Thyroid gland (tissue), 4 donors: ENCODE measurements around the gene CCDC50. TPM values are rescaled to one million over a fixed set of nuclear protein-coding genes. Genes with fewer than 3 reads are reported as not detected.

Experiments
- DNase-seq, 2 donors: peaks; one replicate each; pipeline ENCODE4 v3.0.0-alpha.2; 2019
- H3K27ac ChIP-seq, 3 donors: fragments of 200-600 bp; sonication (generic); 1 replicate in 2 of 3; 2 replicates in 1 of 3; pipeline ENCODE4 v1.5.1; 2016 to 2019; ENCODE audit warnings: mild to moderate bottlenecking in 1 of 3, moderate library complexity in 1 of 3
- H3K27me3 ChIP-seq: fragments of 200-600 bp; sonication (generic); one replicate; pipeline ENCODE4 v1.5.1; 2019
- H3K36me3 ChIP-seq, 2 donors: fragments of 200-600 bp; sonication (generic); one replicate each; pipeline ENCODE4 v1.5.1; 2016 to 2019
- H3K4me1 ChIP-seq, 2 donors: fragments of 200-600 bp; sonication (generic); one replicate each; pipeline ENCODE4 v1.5.1; 2017 to 2019
- H3K4me3 ChIP-seq, 3 donors: fragments of 200-600 bp; sonication (generic); replicated peaks in 1 of 3; 1 replicate in 2 of 3; 2 replicates in 1 of 3; pipeline ENCODE4 v1.5.1; 2016; ENCODE audit warnings: mild to moderate bottlenecking in 1 of 3
- H3K9me3 ChIP-seq: fragments of 200-600 bp; sonication (generic); one replicate; pipeline ENCODE4 v1.5.1; 2017
- CTCF ChIP-seq, 6 experiments: fragments of 200-600 bp in 3 of 6; fragments of 450-650 bp in 3 of 6; sonication (generic) in 3 of 6; IDR thresholded peaks; one replicate each; pipeline ENCODE4 v1.5.1; 2016 to 2019; ENCODE audit warnings: antibody characterized with exemption in 6 of 6, mild to moderate bottlenecking in 2 of 6, inconsistent platforms in 1 of 6, moderate library complexity in 1 of 6
- POLR2A ChIP-seq, 2 donors: fragments of 450-650 bp; IDR thresholded peaks; one replicate each; pipeline ENCODE4 v1.6.1; 2017; ENCODE audit warnings: antibody characterized with exemption in 2 of 2, mild to moderate bottlenecking in 2 of 2, moderate library complexity in 1 of 2
- WGBS, 2 donors: methylation state at CpG; one replicate each; pipeline ENCODE4 v1.1.5; 2017; 5-methylcytosine and 5-hydroxymethylcytosine counted together
- intact Hi-C: fragments of 100-400 bp; cut with DNase I; formaldehyde crosslinking; loops from one replicate; pipeline ENCODE4 v1.15.1; 2023
- total RNA-seq, 4 donors: library from RNA; depleted of rRNA; stranded (reverse); fragments of >200 nt; gene quantifications; one replicate each; pipeline ENCODE4 v1.2.3, GENCODE V29; 2016

CCDC50 gene
- total RNA-seq, 4 donors from 2014 or later, result 63.3 to 104 (median 91.1) TPM

- WGBS, 2 donors, result 95 to 98% methylated on average over 7 of the region's 7 CpGs
- H3K27ac ChIP-seq, result no peak overlapping the region
- TF ChIP-seq CTCF (IDR thresholded peaks at IDR 0.05) (no peak), POLR2A (IDR thresholded peaks at IDR 0.05) (no peak)
- no peaks in the 10 kb centered on the region for H3K27me3 ChIP-seq
- peaks cover 15 to 22% of the 10 kb centered on the region in 2 donors for H3K36me3 ChIP-seq
- peaks cover 11 to 22% of the 10 kb centered on the region in 2 donors for H3K4me1 ChIP-seq
- intact Hi-C loops, result loop anchor here (10.0 kb wide), 1 partner anchor 47 kb away; the partner anchor contains the start of gene UTS2B
- H3K9me3 ChIP-seq, result no peaks in the 10 kb centered on the region
- H3K4me3 ChIP-seq, result no peak overlapping the region
- DNase-seq, result no peak
Measured at GRCh38 chr3:191381303-191381702, 52.1 kb downstream of the CCDC50 start.

- Histone ChIP-seq H3K4me3 (no peak overlapping the region), H3K4me1 (peaks cover 7 to 20% of the 10 kb centered on the region in 2 donors), H3K27ac (no peak overlapping the region), H3K9me3 (no peaks in the 10 kb centered on the region), H3K27me3 (no peaks in the 10 kb centered on the region), H3K36me3 (peaks cover 15 to 22% of the 10 kb centered on the region in 2 donors)
- intact Hi-C loops, result loop anchor here (10.0 kb wide), 1 partner anchor 48 kb away; the partner anchor contains the start of gene UTS2B
- 73 to 84% methylated on average over 1 of the region's 1 CpG for WGBS, 2 donors
- no peak for DNase-seq
- TF ChIP-seq CTCF (IDR thresholded peaks at IDR 0.05) (no peak), POLR2A (IDR thresholded peaks at IDR 0.05) (no peak)
Measured at GRCh38 chr3:191382661-191383060, 53.5 kb downstream of the CCDC50 start.

GRCh38 chr3:191383124-191383523 lies 53.9 kb downstream of the CCDC50 start:
- no peak overlapping the region for H3K4me3 ChIP-seq
- TF ChIP-seq POLR2A (IDR thresholded peaks at IDR 0.05) (no peak), CTCF (IDR thresholded peaks at IDR 0.05) (no peak)
- H3K4me1 ChIP-seq, result peaks cover 6 to 15% of the 10 kb centered on the region in 2 donors
- H3K27me3 ChIP-seq, result no peaks in the 10 kb centered on the region
- intact Hi-C loops, result loop anchor here (10.0 kb wide), 1 partner anchor 48 kb away; the partner anchor contains the start of gene UTS2B
- no peak for DNase-seq
- no peaks in the 10 kb centered on the region for H3K9me3 ChIP-seq
- peaks cover 15 to 22% of the 10 kb centered on the region in 2 donors for H3K36me3 ChIP-seq
- 78 to 81% methylated on average over 4 of the region's 4 CpGs for WGBS, 2 donors
- no peak overlapping the region for H3K27ac ChIP-seq

GRCh38 chr3:191385101-191385500 lies 55.9 kb downstream of the CCDC50 start:
- TF ChIP-seq CTCF (IDR thresholded peaks at IDR 0.05) (no peak), POLR2A (IDR thresholded peaks at IDR 0.05) (no peak)
- intact Hi-C loops, result loop anchor here (10.0 kb wide), 1 partner anchor 50 kb away; the partner anchor contains the start of gene UTS2B
- Histone ChIP-seq H3K27me3 (no peaks in the 10 kb centered on the region), H3K27ac (no peak overlapping the region), H3K9me3 (no peaks in the 10 kb centered on the region), H3K4me1 (peaks cover 0 to 8% of the 10 kb centered on the region in 2 donors), H3K36me3 (peaks cover 15 to 22% of the 10 kb centered on the region in 2 donors), H3K4me3 (no peak overlapping the region)
- 60 to 81% methylated on average over 3 of the region's 3 CpGs for WGBS, 2 donors
- no peak for DNase-seq

- no peak overlapping the region for H3K4me3 ChIP-seq
- TF ChIP-seq CTCF (IDR thresholded peaks at IDR 0.05), result no peak
- no peak for TF ChIP-seq POLR2A (IDR thresholded peaks at IDR 0.05)
- peaks cover 0 to 8% of the 10 kb centered on the region in 2 donors for H3K4me1 ChIP-seq
- peaks cover 2 to 7% of the 10 kb centered on the region in 2 donors for H3K36me3 ChIP-seq
- H3K27ac ChIP-seq, result peak overlapping the region; percentile 50 to 78 (median 66)
- H3K9me3 ChIP-seq, result no peaks in the 10 kb centered on the region
- WGBS, 2 donors, result 31 to 34% methylated on average over 1 of the region's 1 CpG
- no peak for DNase-seq
- H3K27me3 ChIP-seq, result no peaks in the 10 kb centered on the region
- intact Hi-C loops, result loop anchor here (10.0 kb wide), 1 partner anchor 53 kb away; the partner anchor contains the start of gene UTS2B
Measured at GRCh38 chr3:191387441-191388077, 58.4 kb downstream of the CCDC50 start.
